ENCODE measurements around the gene ATXN1. TPM values are rescaled to one million over a fixed set of nuclear protein-coding genes. Genes with fewer than 3 reads are reported as not detected.
A peak's percentile ranks its signal among the peaks of the same experiment; 100 is the strongest.

ATXN1 gene
- polyA plus RNA-seq, 6 donors from 2014 or later, result 0.14 to 1.2 (median 0.60) TPM; not detected in 1

DNA sequence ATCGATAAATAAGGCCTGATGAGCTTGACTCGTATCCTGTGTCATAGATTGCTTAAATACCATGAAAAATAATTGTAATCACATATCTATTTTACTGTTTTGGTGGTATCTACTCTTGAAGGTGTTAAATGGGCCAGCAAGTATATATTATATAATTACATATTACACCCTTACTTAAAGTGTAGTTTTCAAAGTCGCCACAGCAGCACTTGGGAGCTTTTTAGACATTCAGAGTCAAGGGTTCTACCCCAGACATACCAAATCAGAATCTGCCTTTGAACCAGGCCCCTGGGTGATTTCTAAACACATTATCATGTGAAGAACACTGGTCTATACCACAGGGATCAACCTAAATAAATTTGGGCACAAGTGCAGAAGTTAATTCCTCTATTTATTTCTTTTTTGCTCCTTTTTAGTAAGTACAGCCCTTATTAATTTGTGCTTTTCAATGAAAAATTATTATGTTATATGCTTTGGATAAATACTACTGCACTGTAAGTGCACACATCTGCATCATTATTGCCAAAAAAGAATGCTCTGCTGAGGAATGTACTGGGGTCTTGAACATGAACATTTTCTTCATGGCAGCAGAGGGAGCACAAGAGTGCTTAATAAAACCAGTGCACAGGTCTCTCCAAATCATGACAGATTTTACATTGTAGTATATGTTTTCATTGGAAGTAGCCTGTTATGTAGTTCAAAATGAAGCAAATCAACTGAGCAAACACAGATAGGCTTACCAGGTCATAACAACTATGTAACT, 3.1 kb upstream of the ATXN1 start:
- Mint-ChIP-seq H3K27me3 (peaks cover 13 to 23% (median 20%) of the 10 kb centered on the region in 3 donors), H3K4me3 (peak overlapping the region in 1 of 8 donors; percentile 91)
- no peak for ATAC-seq (ENCODE audit: low read depth in 2 of 2)

DNA sequence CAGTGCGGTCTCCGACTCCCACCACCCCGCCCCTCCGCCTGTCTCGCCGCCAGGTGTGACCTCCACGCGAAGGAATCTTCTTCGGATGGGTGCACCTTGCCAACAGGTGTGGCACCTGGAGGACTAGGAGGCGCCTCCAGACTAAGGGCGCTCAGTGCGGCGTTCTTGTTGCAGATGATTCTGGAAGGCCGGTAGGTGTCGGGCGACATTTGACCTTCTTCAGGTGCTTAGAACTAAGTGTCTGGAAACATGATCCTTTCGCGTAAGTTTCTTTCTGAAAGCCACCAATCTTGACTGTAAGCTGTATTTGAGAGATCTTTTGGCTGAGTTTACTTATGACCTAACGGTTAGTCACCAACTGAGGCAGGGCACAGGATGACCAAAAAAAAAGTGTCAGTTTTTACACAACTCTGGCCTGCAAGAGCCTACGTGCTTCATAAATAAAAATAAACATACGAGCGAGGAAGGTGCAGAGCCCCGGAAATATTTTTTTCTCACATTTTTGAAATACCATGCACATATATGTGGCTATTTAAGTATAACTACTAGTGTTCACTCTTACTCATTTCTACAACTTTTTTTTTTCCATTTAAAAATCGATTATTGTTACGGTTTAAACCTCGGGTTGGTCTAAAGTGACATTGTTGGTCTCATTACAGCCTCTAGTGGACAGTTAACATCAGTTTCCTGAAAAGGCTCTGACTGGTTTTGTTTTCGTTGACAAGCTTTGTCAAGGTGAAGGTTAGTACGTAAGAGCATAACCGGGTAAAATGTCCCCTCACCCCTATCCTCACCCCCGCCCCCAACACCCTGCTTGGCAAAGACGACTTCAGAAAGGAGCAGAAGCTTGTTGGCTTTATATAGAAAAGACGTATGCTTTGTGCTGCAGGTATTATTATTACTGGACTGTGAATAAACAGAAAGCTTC, 1.6 kb upstream of the ATXN1 start:
- Mint-ChIP-seq H3K4me1 (peaks cover 18 to 31% (median 30%) of the 10 kb centered on the region in 3 donors), H3K27ac (peak overlapping the region; percentile 37 to 94 (median 75)), H3K4me3 (peak overlapping the region; percentile 89 to 97 (median 93)), H3K36me3 (peaks cover 0 to 8% of the 10 kb centered on the region in 2 donors), H3K27me3 (peaks cover 19 to 24% (median 20%) of the 10 kb centered on the region in 3 donors), H3K9me3 (no peaks in the 10 kb centered on the region)
- ATAC-seq (ENCODE audit: low read depth in 2 of 2) (peak; percentile 43 to 48), DNase-seq (peak; percentile 37)

More for the DNA sequence above, 3.1 kb upstream of the ATXN1 start:
- H3K27ac Mint-ChIP-seq, result no peak overlapping the region
- DNase-seq, result no peak
- H3K9me3 Mint-ChIP-seq, result no peaks in the 10 kb centered on the region
- H3K36me3 Mint-ChIP-seq, result peaks cover 0 to 8% of the 10 kb centered on the region in 2 donors
- H3K4me1 Mint-ChIP-seq, result peaks cover 18 to 31% (median 24%) of the 10 kb centered on the region in 3 donors

DNA sequence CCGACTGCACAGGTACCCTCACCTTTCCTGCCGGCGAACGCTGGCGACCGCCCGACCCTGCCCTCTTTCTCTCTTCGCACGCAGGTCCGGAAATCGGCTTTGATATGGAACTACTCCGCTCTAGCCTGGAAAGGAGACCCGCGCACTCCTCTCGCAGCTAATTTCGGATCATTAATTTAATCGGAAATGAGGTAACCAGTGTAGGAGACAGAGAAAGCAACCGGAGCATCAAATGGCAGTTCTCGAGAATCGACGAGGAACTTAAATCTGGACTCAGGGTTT, 949 bp upstream of the ATXN1 start:
- peaks cover 18 to 31% (median 30%) of the 10 kb centered on the region in 3 donors for H3K4me1 Mint-ChIP-seq
- H3K27ac Mint-ChIP-seq, result peak overlapping the region; percentile 21 to 96 (median 90)
- no peaks in the 10 kb centered on the region for H3K9me3 Mint-ChIP-seq
- no peak for DNase-seq
- ATAC-seq (ENCODE audit: low read depth in 2 of 2), result peak; percentile 22 to 24
- H3K27me3 Mint-ChIP-seq, result peaks cover 20 to 24% (median 22%) of the 10 kb centered on the region in 3 donors
- peaks cover 0 to 8% of the 10 kb centered on the region in 2 donors for H3K36me3 Mint-ChIP-seq
- peak overlapping the region; percentile 89 to 97 (median 93) for H3K4me3 Mint-ChIP-seq

DNA sequence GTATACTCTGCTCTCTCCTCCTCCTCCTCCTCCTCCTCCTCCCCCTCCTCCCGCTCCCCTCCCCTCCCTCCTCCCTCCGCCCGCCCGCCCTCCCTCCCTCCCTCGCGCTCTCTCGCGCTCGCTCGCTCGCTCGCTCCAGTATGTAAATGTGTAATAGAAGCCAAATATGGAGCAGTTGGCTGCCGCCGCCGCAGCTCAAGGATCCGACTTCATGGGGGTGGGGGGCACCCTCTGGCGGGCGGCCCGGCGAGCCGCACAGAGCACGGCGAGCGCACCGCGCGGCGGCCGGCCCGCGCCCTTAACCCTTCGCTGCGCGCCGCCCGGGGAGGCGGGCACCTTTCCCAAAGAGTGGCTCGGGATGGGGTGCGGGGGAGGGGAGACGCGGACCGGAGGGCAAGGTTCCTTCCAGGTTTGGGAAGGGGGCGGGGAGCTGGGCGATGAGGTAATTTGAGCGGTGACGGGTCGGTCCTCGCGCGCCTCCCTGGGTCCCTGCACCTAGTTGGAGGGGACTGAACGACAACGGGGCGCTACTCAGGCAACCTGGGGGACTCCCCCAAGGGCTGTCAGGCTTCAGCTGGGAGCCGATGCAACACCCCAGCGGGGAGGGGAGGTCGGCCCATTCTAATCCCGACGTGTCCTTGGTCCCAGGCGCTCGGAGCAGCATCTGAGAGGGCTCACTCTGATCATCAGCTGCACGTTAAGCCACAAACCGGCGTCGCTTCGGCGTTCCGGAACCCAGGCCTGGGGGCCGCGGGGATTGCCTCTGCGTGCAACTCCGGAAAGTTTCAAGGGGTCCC, 409 bp upstream of the ATXN1 start:
- ATAC-seq (ENCODE audit: low read depth in 2 of 2) (peak; percentile 51 to 55), DNase-seq (peak; percentile 46)
- Mint-ChIP-seq H3K36me3 (peaks cover 0 to 8% of the 10 kb centered on the region in 2 donors), H3K27ac (peak overlapping the region in 5 of 6 donors; percentile 33 to 99 (median 94)), H3K4me3 (peak overlapping the region; percentile 89 to 97 (median 93)), H3K9me3 (no peaks in the 10 kb centered on the region), H3K4me1 (peaks cover 18 to 31% (median 30%) of the 10 kb centered on the region in 3 donors), H3K27me3 (peaks cover 20 to 24% (median 22%) of the 10 kb centered on the region in 3 donors)

DNA sequence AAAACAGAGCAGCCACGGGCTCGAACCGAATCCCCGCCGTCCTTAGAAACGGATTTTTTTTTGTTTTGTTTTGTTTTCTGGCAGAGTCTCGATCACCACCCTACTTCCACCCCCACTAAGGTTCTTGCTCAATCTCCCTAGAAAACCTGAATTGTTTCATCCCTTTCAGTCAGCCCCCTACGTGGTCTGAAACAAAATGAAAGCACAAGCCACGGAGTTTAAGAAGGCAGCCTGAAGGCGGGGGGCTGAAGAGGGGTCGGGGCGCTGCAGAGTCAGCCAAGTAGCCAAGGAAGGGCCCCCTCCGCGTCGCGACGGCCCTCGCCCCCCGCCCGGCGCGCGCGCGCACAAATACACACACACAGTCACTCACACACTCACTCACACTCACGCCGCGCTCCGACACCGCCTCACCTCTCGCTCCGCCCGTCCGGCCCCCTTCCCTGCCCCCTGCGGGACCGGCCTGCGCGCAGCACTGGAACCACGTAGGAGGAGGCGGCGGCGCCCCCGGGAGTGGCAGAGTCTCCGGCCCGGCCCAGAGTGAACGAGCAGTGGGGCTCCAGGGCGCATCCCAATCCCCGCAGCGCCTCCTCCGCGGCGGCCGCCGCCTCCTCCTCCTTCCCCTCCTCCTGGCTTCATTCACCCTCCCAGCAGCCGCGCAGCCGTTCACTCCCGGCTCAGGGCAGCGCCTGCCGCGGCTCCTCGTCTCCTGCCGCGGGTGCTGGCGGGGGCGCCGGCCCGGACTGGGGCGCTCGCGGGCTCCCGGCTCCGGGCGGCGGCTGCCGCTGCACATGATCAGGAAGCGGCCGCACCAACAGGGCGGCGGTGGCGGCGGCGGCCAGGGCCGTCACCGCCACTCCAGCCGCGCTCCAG, 1.4 kb downstream of the ATXN1 start:
- peak overlapping the region; percentile 83 to 96 (median 90) for H3K4me3 Mint-ChIP-seq
- H3K36me3 Mint-ChIP-seq, result peaks cover 0 to 8% of the 10 kb centered on the region in 2 donors
- DNase-seq (peak; percentile 46), ATAC-seq (ENCODE audit: low read depth in 2 of 2) (peak; percentile 24 to 26)
- peaks cover 14 to 24% (median 22%) of the 10 kb centered on the region in 3 donors for H3K27me3 Mint-ChIP-seq
- H3K9me3 Mint-ChIP-seq, result no peaks in the 10 kb centered on the region
- peaks cover 18 to 31% (median 30%) of the 10 kb centered on the region in 3 donors for H3K4me1 Mint-ChIP-seq
- H3K27ac Mint-ChIP-seq, result peak overlapping the region in 3 of 6 donors; percentile 87 to 93 (median 92)

DNA sequence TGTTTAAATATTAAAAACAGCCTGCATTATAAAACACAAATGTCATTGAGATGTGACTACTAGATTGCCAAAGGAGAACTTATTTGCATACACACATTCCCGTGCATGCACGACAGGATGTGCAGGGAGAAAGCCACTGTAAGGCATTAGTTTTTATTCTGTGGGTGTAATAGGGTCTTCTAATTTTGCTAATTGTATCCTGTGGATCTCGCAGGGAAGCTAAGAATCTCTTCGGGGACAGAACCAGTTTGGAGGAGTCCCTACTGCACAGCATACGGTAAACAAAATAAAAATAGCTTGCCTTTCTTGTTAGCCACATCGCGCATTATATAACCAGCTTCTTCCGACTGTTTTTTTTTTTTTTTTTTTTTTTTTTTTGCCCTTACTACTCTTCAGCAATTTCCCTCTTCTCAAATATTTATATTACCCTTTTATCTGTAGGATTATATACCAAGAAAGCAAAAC, 2.0 kb downstream of the ATXN1 start:
- DNase-seq (no peak), ATAC-seq (ENCODE audit: low read depth in 2 of 2) (no peak)
- peaks cover 16 to 24% (median 22%) of the 10 kb centered on the region in 3 donors for H3K27me3 Mint-ChIP-seq
- H3K36me3 Mint-ChIP-seq, result peaks cover 0 to 8% of the 10 kb centered on the region in 2 donors
- peak overlapping the region in 3 of 6 donors; percentile 87 to 93 (median 92) for H3K27ac Mint-ChIP-seq
- H3K4me3 Mint-ChIP-seq, result peak overlapping the region; percentile 83 to 96 (median 90)
- no peaks in the 10 kb centered on the region for H3K9me3 Mint-ChIP-seq
- H3K4me1 Mint-ChIP-seq, result peaks cover 18 to 31% (median 30%) of the 10 kb centered on the region in 3 donors

DNA sequence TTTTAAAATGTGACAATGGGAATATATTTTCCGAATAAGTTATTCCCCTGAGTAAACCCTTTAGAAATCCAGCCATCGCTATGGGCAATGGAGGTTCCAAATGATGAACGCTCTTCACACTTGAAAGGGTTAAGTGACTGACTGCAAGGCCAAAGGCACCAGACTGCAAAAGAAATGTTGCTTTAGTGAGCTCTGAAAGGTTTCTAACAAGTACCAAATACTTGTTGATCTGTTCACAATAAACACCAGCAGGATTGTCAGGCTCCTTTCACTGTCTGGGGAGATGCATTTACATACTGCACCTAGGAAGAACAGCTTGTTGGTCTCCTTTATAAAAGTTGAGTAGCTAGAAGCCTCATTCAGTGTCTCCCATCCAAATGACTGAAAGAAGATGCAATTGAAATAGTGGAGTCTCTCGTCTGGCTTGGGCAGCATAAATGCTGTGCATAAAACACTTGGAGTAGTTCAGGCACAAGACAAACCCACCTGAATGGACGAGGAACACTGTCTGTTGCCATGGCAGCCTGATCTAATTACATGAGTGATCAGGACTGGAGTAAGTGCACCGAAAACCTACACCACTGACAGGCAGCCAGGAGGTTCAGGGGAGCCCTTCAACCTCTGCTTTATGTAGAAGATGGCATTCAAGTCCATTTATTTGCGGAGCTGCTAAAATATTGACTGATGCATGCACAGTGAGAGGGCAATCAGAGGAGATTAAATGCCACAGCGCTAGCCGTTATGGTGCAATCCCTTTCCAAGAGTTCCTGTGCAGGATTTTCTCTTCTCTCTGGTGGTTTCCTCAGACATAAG, 2.9 kb downstream of the ATXN1 start:
- peak overlapping the region; percentile 21 to 90 (median 77) for H3K4me3 Mint-ChIP-seq
- H3K27ac Mint-ChIP-seq, result peak overlapping the region in 1 of 6 donors; percentile 87
- H3K4me1 Mint-ChIP-seq, result peaks cover 18 to 31% (median 30%) of the 10 kb centered on the region in 3 donors
- ATAC-seq (ENCODE audit: low read depth in 2 of 2) (no peak), DNase-seq (no peak)
- peaks cover 16 to 24% (median 22%) of the 10 kb centered on the region in 3 donors for H3K27me3 Mint-ChIP-seq
- no peaks in the 10 kb centered on the region for H3K9me3 Mint-ChIP-seq
- H3K36me3 Mint-ChIP-seq, result peaks cover 0 to 8% of the 10 kb centered on the region in 2 donors

DNA sequence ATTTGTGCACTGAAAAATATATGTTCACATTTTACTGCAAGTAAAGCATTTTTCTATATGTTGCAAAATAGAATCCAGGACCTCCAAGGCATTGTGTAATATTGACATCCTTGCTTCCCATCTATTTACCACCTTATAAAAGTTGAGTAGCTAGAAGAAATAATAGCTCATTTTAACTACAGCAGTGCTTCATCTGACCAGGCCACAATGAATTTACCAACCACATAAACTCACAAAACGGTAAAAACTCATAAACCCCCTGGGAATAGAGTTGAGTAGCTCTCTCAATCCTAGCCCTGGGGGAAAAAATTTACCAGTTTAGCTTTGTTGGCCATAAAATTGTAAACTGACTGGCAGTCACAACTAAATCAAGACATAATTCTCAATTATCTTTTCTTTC, 3.9 kb downstream of the ATXN1 start:
- ATAC-seq (ENCODE audit: low read depth in 2 of 2) (no peak), DNase-seq (no peak)
- Mint-ChIP-seq H3K27ac (no peak overlapping the region), H3K9me3 (no peaks in the 10 kb centered on the region), H3K36me3 (peaks cover 0 to 8% of the 10 kb centered on the region in 2 donors), H3K27me3 (peaks cover 9 to 26% (median 22%) of the 10 kb centered on the region in 3 donors), H3K4me3 (peak overlapping the region in 1 of 8 donors; percentile 54), H3K4me1 (peaks cover 9 to 23% (median 22%) of the 10 kb centered on the region in 3 donors)

DNA sequence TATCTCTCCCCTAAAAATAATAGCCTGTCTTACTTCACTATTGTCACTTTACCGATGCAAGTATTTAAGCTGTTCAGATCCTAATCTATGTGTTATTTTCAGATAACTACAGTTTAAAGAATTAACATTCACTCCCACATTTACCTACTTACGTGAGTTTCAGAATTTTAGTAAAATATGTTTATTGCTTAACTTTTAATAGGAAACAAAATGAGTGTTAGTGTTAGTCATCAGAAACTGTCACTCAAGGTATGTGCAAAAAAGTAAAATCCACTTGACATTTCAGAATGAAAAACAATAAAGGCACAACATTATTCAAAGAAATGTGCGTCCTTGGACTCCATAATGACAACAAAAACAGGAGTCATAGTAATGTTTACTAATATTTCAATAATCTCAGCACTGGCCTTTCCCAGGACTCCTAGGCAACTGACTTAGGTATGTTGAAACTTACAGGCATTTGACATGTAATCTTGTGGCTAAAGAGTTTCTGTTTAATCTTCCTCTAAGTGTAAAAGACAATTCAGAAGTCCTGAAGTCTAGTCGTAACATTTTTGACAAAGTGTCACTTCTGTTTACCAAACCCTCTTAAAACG, 4.5 kb downstream of the ATXN1 start:
- Mint-ChIP-seq H3K4me3 (peak overlapping the region in 1 of 8 donors; percentile 54), H3K9me3 (no peaks in the 10 kb centered on the region), H3K27ac (no peak overlapping the region), H3K4me1 (peaks cover 9 to 19% (median 17%) of the 10 kb centered on the region in 3 donors), H3K27me3 (peaks cover 9 to 27% (median 22%) of the 10 kb centered on the region in 3 donors), H3K36me3 (peaks cover 0 to 7% of the 10 kb centered on the region in 2 donors)
- DNase-seq (no peak), ATAC-seq (ENCODE audit: low read depth in 2 of 2) (no peak)

DNA sequence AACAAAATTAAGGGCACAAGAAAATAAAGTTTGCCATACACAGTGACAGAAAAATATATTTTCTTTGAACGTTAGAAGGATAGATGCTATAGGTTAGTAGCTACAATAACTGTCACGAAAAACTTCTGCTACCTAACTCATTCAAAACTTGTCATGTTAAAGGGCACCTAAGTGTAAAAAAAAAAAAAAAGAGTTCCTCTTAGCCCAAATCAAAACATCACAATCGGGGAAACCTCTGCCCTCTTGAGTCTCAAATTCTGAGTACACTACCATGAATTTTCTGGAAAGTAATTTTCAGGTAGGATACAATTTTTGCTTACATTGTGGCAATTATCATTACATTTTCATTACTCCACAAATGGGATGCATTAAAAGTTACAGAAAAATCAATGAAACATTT, 5.7 kb downstream of the ATXN1 start:
- Mint-ChIP-seq H3K27ac (no peak overlapping the region), H3K4me1 (peaks cover 0 to 12% (median 10%) of the 10 kb centered on the region in 3 donors), H3K36me3 (no peaks in the 10 kb centered on the region), H3K9me3 (no peaks in the 10 kb centered on the region), H3K27me3 (peaks cover 15 to 17% (median 16%) of the 10 kb centered on the region in 3 donors), H3K4me3 (no peak overlapping the region)
- no peak for DNase-seq
- ATAC-seq (ENCODE audit: low read depth in 2 of 2), result no peak

DNA sequence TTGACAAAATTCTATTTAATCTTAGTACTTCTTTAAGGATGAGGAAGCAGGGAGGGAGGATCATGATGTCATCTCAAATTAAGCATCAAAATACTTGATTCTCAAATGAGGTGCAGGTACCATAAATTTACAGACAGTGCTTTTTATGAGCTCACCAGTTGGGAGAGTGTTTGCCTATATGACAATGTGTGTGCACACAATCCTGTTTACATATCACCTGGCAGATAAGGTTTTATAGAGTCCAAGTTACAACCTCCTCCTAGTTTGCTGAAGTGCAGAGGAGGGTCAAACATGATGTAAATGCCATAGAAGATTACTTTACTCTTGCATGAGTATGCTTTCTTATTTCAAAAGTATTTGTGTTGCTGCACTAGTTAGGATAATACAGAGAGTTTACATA, 6.4 kb downstream of the ATXN1 start:
- Mint-ChIP-seq H3K27ac (no peak overlapping the region), H3K9me3 (no peaks in the 10 kb centered on the region), H3K4me3 (no peak overlapping the region), H3K4me1 (peaks cover 0 to 12% (median 8%) of the 10 kb centered on the region in 3 donors), H3K36me3 (no peaks in the 10 kb centered on the region), H3K27me3 (peaks cover 15 to 19% (median 18%) of the 10 kb centered on the region in 3 donors)
- ATAC-seq (ENCODE audit: low read depth in 2 of 2) (no peak), DNase-seq (no peak)

Measured in naive B cell (primary cell).